ENCODE measurements around the gene CDC25A.

CDC25A gene

DNA sequence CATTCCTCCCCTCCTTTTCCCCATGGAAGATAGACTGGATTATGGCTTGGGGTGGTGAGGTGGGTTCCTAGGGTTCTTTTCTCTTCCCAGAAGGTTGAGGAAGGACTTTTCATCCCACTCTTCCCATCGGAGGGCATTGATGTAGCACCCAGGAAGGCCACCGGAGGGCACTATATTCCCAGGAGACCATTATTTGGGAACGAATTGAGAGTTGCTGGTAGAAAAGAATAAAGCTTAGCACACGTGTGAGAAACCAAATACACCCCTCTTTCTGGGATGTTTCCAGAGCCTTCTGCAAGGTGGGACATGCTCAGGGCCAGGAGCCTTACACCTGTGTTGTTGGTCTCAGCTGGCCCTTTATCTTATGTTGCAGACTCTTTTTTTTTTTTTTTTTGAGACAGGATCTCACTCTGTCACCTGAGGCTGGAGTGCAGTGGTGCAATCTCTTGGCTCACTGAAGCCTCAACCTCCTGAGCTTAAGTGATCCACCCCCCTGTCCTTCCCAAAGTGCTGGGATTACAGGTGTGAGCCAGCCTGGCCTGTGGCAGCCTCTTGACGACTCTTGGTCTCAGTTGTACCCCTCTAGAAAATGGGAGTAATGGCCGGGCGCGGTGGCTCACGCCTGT lies 6.3 kb upstream of the CDC25A start:
- DNase-seq: peak; percentile 73

GRCh38 chr3:48190911-48191310 lies 2.7 kb upstream of the CDC25A start:
- DNase-seq: no peak

- no peak for DNase-seq
Observed at GRCh38 chr3:48189321-48189720, 1.1 kb upstream of the CDC25A start.

DNA sequence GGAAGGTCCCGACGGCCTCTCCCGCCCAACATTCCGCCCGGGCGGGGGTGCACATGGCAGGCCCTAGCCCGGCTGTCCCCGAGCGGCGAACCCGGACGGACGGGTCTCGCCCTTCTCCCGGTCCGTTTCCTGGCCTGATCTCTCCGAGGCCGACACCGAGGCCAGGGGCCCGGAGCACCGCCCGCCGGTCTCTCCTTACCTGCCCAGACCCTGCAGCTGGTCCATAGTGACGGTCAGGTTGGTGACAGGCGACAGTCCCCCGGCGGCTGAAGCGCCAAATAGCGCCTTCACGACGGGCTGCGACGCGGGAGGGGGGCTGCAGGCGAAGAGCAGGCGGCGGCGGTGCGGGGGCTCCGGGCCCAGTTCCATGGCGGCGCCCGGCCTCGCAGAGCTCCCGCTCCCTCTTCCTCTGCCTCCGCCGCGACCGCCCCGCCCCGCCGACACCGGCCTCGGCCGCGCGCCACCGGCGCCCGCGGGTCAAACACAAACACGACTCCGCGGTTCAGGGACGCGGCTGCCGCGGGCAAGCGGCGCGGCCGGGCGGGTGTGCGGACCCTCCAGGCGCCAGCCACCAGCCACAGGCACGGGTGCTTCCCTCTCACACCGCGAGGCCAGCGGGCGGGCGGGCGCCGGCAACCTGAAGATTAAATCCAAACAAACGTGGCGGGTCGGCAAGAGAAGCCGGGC lies 495 bp downstream of the CDC25A start:
- DNase-seq: no peak

- no peak for DNase-seq
Observed at GRCh38 chr3:48187301-48187578, 977 bp downstream of the CDC25A start.

GRCh38 chr3:48186631-48187300 lies 1.5 kb downstream of the CDC25A start:
- DNase-seq: no peak

GRCh38 chr3:48185129-48185528 lies 3.1 kb downstream of the CDC25A start:
- no peak for DNase-seq

DNA sequence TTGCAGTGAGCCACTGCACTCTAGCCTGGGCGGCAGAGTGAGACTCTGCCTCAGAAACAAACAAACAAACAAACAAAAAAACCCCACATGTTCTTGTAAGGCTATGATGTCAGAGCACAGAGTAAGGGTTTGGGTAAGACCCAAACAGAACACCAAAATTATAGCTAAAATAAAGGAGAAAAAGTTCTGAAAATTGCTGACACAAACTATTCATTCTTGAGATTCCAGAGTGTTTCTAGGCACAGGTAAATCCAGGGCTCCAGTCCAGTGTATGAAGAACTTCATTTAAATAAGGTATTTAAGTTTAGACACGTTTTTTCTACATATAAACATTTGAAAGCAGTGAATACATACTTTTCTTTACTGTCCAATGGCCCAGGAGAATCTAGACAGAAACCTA lies 3.9 kb downstream of the CDC25A start:
- no peak for DNase-seq

GRCh38 chr3:48180531-48181253 lies 7.5 kb downstream of the CDC25A start:
- no peak for DNase-seq

DNA sequence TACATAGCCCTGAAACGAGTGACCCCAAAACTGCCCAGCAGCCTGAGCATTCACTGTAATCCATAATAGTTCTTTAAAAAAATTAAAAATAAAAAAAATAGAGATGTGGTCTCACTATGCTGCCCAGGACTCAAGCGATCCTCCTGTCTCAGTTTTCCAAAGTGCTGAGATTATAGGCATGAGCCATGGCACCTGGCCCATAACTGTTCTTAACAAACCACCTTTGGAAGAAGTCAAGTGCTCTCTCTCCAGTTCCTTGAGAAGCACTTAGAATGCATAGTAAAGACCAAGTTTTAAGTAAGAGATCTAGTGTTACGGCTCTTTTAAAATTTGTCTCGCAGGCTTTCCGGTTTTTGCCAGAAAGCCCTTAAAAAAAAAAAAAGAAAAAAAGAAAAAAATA lies 8.2 kb downstream of the CDC25A start:
- DNase-seq: no peak

- DNase-seq: no peak
Observed at GRCh38 chr3:48178072-48178471, 10.1 kb downstream of the CDC25A start.

- DNase-seq: no peak
Observed at GRCh38 chr3:48157950-48158376, 30.3 kb downstream of the CDC25A start.

- DNase-seq: no peak
Observed at GRCh38 chr3:48157202-48157840, 30.9 kb downstream of the CDC25A start.

DNA sequence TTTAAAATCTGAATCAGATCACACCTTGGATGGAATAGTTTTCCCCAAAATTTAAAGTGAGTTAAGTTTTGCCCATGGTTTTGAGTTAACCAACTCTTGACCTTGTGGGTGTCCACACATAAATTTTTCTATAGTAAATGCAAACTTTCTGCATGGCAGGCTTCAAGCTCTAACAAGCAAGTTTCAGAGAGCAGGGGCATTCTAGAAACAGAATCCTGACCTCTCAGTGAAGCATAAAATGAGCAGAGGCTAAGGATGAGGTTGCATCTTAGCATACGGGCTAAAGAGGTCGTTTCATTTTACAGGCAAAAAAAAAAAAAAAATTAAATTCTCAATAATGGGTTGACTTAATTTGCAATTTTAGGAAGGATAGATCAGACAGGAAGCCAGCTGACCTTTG lies 32.1 kb downstream of the CDC25A start:
- DNase-seq: no peak

DNA sequence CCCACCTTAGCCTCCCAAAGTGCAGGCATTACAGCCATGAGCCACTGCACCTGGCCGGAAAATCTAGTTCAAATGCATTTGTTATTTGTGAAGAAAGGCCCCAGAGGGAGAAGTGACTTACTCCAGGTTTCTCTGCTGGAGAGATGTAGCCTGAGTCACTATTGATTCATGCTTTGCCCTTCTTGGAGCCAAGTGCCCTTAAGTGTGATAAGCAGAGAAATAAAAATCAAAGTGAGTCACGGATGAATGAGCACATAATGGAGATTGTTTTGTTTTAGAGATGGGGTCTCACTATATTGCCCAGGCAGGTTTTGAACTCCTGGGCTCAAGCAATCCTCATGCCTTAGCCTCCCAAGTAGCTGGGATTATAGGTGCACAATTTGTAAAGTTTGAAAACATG lies 33.1 kb downstream of the CDC25A start:
- no peak for DNase-seq

DNA sequence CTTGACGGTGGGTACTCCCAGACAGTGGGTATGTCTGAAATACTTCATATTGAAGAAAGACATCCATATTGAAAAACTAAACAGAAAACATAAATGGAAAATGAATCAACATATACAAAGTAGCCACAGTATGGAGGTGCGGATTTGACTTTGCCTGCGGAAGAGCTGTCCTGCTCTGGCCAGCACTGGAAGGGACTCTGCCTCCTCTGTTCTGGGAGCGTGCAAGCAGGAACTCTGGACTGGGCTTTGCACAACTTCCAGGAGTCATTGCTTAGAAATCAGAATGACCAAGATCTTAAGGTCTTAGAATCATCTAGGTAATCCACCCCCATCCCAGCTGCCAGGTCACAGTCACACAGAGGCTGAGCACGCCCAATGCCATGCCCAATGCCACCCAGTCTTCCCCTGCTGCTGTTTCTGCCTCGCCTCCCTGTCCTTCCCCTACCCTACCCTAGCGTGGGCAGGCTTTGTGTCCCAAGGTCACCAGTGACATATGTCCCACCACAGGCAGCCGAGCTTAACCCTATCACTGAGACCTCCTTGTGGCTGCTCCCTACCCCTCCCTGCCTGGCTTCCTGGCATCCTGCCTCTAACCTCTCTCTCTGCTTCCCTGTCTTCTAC lies 36.3 kb downstream of the CDC25A start:
- no peak for DNase-seq

DNA sequence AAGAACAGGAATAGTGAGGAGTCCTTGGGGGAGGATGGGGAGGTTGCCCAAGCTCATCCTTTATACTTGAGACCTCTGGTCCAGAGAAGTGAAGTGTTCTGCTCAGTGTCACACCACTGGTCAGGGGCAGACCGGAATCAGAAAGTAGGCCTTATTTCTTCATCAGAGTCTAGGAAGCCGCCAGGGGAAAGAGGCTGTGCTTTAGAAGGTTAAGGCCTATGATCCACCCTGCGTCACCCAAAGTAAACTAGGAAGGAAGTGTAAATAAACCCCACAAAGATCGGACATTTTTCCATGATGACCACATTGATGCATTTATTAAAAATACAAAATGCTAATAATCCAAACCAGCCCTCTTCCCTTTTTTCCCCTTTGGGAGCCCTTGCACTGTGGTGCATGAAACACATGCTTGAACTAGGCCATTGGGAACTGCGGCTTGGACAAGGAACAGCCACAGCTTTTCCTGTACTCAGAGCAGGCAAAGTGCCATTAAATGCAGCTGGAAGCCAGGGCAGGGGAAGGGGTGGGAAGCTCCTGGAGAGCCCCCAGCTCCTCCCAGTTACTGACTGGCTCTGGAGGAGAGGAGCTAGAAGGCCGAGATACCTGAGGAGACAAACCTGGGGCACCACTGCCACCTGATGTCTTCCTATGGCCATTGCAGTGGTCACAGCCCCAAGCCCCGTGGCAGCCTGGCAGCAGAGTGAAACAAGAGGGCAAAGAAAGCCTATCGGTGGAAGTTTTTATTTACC lies 37.0 kb downstream of the CDC25A start:
- peak; percentile 50 for DNase-seq

GRCh38 chr3:48143992-48144391 lies 44.2 kb downstream of the CDC25A start:
- no peak for DNase-seq

GRCh38 chr3:48143567-48143966 lies 44.6 kb downstream of the CDC25A start:
- DNase-seq: no peak

- no peak for DNase-seq
Observed at GRCh38 chr3:48142316-48142870, 45.8 kb downstream of the CDC25A start.

DNA sequence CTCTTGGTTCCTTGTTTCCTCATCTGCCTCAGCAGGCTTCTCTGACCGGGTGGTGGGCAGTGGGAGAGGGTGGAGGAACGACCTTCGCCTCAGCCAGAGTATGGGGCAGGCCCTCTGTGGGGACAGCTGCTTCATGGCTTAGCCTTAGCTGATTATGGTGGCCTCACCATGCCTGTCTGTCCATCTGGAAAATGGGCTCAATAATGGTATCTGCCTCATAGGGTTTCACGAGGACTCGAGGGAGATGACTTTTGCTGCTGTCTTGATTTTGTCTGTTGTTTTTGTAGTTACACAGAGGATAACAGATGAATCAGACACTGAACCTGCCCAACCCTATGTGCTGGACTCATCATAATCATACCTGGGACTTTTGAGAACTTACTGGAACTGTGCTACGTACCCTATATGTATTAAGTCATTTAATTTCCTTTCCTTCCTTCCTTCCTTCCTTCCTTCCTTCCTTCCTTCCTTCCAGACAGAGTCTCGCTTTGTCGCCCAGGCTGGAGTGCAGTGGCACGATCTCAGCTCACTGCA lies 46.5 kb downstream of the CDC25A start:
- no peak for DNase-seq

Measured in SHP77 treated with DMSO at 0.1 percent for 48 hours (cell line).